RWPE2 (cell line): ENCODE results near the gene SIDT2.

Experiments
- ATAC-seq: fragments of 200-7000 bp; cut with Tn5 transposase; 3 replicates; pipeline ENCODE4 v1.9.1; 2021; ENCODE audit warnings: low read depth
- DNase-seq: peaks from one replicate; pipeline ENCODE4 v3.0.0-alpha.2; 2020; ENCODE audit warnings: low spot score
- H3K27ac ChIP-seq: fragments of 450-650 bp; 2 replicates; pipeline ENCODE4 v1.5.1; 2017; ENCODE audit warnings: mild to moderate bottlenecking; ENCODE audit not compliant: poor library complexity, severe bottlenecking
- H3K27me3 ChIP-seq: fragments of 250-450 bp; sonication (Bioruptor Pico); 2 replicates; pipeline ENCODE4 v1.5.1; 2021; ENCODE audit warnings: mild to moderate bottlenecking, moderate library complexity; ENCODE audit not compliant: insufficient read depth, poor library complexity, severe bottlenecking
- H3K36me3 ChIP-seq: fragments of 250-450 bp; sonication (Bioruptor Pico); 2 replicates; pipeline ENCODE4 v1.5.1; 2020; ENCODE audit warnings: low read depth, mild to moderate bottlenecking, moderate library complexity
- H3K4me1 ChIP-seq: fragments of 250-450 bp; sonication (Bioruptor Pico); 2 replicates; pipeline ENCODE4 v1.5.1; 2021; ENCODE audit warnings: mild to moderate bottlenecking, moderate library complexity; ENCODE audit not compliant: insufficient read depth, poor library complexity, severe bottlenecking
- H3K4me3 ChIP-seq: fragments of 250-450 bp; sonication (Bioruptor Pico); 2 replicates; pipeline ENCODE4 v1.5.1; 2021; ENCODE audit warnings: mild to moderate bottlenecking, moderate library complexity; ENCODE audit not compliant: severe bottlenecking
- H3K9me3 ChIP-seq: fragments of 250-450 bp; sonication (Bioruptor Pico); 2 replicates; pipeline ENCODE4 v1.5.1; 2021; ENCODE audit warnings: mild to moderate bottlenecking, moderate library complexity; ENCODE audit not compliant: severe bottlenecking
- CTCF ChIP-seq: fragments of 450-650 bp; IDR thresholded peaks from one replicate; pipeline ENCODE4 v1.5.1; 2017; ENCODE audit warnings: mild to moderate bottlenecking, moderate library complexity; ENCODE audit not compliant: poor library complexity, severe bottlenecking

The SIDT2 gene

GRCh38 chr11:117171404-117172061 lies 7.0 kb upstream of the SIDT2 start:
- Histone ChIP-seq H3K4me3 (no peak overlapping the region), H3K9me3 (no peaks in the 10 kb centered on the region), H3K27me3 (no peaks in the 10 kb centered on the region), H3K36me3 (peaks cover 46% of the 10 kb centered on the region), H3K4me1 (no peaks in the 10 kb centered on the region), H3K27ac (no peak overlapping the region)
- no peak for DNase-seq
- no peak for TF ChIP-seq CTCF
- ATAC-seq: no peak

- H3K36me3 ChIP-seq: peaks cover 33% of the 10 kb centered on the region
- H3K4me3 ChIP-seq: no peak overlapping the region
- H3K9me3 ChIP-seq: no peaks in the 10 kb centered on the region
- ATAC-seq (no peak), DNase-seq (no peak)
- no peak for TF ChIP-seq CTCF
- H3K4me1 ChIP-seq: peaks cover 2% of the 10 kb centered on the region
- H3K27me3 ChIP-seq: no peaks in the 10 kb centered on the region
- peak overlapping the region; percentile 28 for H3K27ac ChIP-seq
Observed at GRCh38 chr11:117172724-117173421, 5.7 kb upstream of the SIDT2 start.

- H3K27ac ChIP-seq: no peak overlapping the region
- TF ChIP-seq CTCF: no peak
- no peaks in the 10 kb centered on the region for H3K27me3 ChIP-seq
- H3K4me3 ChIP-seq: no peak overlapping the region
- H3K9me3 ChIP-seq: no peaks in the 10 kb centered on the region
- ATAC-seq: no peak
- no peak for DNase-seq
- H3K36me3 ChIP-seq: peaks cover 14% of the 10 kb centered on the region
- H3K4me1 ChIP-seq: peaks cover 5% of the 10 kb centered on the region
Observed at GRCh38 chr11:117175104-117175503, 3.4 kb upstream of the SIDT2 start.

- Histone ChIP-seq H3K4me3 (no peak overlapping the region), H3K36me3 (peaks cover 7% of the 10 kb centered on the region), H3K4me1 (peaks cover 5% of the 10 kb centered on the region), H3K27me3 (no peaks in the 10 kb centered on the region), H3K27ac (no peak overlapping the region), H3K9me3 (no peaks in the 10 kb centered on the region)
- DNase-seq (no peak), ATAC-seq (no peak)
- no peak for TF ChIP-seq CTCF
Observed at GRCh38 chr11:117175781-117176180, 2.8 kb upstream of the SIDT2 start.

- ATAC-seq (no peak), DNase-seq (no peak)
- Histone ChIP-seq H3K4me1 (peaks cover 5% of the 10 kb centered on the region), H3K9me3 (no peaks in the 10 kb centered on the region), H3K27me3 (no peaks in the 10 kb centered on the region), H3K36me3 (peaks cover 4% of the 10 kb centered on the region), H3K27ac (no peak overlapping the region), H3K4me3 (no peak overlapping the region)
- no peak for TF ChIP-seq CTCF
Observed at GRCh38 chr11:117176186-117176585, 2.4 kb upstream of the SIDT2 start.
